HL-60 (cell line): ENCODE measurements around the gene ARHGAP29.
"Not testable (repeated sequence)": the region's sequence is repeated elsewhere in the genome, so short reads cannot be mapped to it uniquely, and the experiment has no call there.

Source experiments
- POLR2AphosphoS5 ChIP-seq: IDR thresholded peaks from 2 replicates; pipeline ENCODE4 v1.6.1; 2012; ENCODE audit warnings: low read depth
- SPI1 ChIP-seq: IDR thresholded peaks from 2 replicates; pipeline ENCODE4 v1.6.1; 2012; ENCODE audit warnings: low read depth, mild to moderate bottlenecking, borderline replicate concordance
- TF ChIP-seq, protein P1 (sequence below): IDR thresholded peaks from one replicate; pipeline ENCODE4 v1.5.1; 2011; ENCODE audit warnings: low read length, control low read depth, inconsistent platforms; ENCODE audit not compliant: insufficient read depth
- TF ChIP-seq, protein P2 (sequence below): IDR thresholded peaks from 2 replicates; pipeline ENCODE4 v1.6.1; 2012; ENCODE audit warnings: low read depth; ENCODE audit not compliant: insufficient replicate concordance

DNA sequence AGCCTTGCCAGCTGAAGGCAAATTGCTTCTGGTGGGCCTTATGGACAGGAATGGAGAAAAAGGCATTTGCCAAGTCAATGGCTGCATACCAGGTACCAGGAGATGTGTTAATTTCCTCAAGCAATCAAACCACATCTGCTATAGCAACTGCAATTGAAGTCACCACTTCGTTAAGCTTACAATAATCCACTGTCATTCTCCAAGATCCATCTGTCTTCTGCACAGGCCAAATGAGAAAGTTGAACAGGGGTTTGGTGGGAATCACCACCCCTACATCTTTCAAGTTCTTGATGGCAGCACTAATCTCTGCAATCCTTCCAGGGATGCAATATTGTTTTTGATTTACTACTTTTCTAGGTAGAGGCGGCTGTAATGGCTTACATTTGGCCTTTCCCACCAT, 72.5 kb downstream of the ARHGAP29 start:
- TF ChIP-seq POLR2AphosphoS5, SPI1: not testable (repeated sequence)
- TF ChIP-seq, protein P1, sequence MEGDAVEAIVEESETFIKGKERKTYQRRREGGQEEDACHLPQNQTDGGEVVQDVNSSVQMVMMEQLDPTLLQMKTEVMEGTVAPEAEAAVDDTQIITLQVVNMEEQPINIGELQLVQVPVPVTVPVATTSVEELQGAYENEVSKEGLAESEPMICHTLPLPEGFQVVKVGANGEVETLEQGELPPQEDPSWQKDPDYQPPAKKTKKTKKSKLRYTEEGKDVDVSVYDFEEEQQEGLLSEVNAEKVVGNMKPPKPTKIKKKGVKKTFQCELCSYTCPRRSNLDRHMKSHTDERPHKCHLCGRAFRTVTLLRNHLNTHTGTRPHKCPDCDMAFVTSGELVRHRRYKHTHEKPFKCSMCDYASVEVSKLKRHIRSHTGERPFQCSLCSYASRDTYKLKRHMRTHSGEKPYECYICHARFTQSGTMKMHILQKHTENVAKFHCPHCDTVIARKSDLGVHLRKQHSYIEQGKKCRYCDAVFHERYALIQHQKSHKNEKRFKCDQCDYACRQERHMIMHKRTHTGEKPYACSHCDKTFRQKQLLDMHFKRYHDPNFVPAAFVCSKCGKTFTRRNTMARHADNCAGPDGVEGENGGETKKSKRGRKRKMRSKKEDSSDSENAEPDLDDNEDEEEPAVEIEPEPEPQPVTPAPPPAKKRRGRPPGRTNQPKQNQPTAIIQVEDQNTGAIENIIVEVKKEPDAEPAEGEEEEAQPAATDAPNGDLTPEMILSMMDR = not testable (repeated sequence)
- TF ChIP-seq, protein P2, sequence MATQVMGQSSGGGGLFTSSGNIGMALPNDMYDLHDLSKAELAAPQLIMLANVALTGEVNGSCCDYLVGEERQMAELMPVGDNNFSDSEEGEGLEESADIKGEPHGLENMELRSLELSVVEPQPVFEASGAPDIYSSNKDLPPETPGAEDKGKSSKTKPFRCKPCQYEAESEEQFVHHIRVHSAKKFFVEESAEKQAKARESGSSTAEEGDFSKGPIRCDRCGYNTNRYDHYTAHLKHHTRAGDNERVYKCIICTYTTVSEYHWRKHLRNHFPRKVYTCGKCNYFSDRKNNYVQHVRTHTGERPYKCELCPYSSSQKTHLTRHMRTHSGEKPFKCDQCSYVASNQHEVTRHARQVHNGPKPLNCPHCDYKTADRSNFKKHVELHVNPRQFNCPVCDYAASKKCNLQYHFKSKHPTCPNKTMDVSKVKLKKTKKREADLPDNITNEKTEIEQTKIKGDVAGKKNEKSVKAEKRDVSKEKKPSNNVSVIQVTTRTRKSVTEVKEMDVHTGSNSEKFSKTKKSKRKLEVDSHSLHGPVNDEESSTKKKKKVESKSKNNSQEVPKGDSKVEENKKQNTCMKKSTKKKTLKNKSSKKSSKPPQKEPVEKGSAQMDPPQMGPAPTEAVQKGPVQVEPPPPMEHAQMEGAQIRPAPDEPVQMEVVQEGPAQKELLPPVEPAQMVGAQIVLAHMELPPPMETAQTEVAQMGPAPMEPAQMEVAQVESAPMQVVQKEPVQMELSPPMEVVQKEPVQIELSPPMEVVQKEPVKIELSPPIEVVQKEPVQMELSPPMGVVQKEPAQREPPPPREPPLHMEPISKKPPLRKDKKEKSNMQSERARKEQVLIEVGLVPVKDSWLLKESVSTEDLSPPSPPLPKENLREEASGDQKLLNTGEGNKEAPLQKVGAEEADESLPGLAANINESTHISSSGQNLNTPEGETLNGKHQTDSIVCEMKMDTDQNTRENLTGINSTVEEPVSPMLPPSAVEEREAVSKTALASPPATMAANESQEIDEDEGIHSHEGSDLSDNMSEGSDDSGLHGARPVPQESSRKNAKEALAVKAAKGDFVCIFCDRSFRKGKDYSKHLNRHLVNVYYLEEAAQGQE = not testable (repeated sequence)
